ENCODE data around the gene PRSS12.

PRSS12 gene

DNA sequence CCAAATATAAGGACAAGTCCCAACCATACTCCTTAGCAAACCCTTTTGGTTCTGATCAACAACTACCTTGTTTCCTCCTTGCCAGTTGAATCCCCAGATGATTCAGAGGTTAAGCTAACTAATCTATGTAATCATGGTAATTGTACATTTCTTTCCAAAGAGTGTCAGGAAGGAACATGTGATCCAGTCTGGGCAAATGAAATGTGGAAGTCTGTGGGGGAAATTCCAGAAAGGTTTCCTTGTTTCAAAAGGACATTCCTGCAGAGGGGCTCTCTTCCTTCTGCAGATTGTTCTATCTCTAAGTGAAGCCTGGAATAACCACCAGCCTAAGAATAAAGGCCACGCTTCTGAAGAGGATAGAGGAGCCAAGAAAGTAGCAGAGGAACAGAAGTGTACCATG lies 7.0 kb downstream of the PRSS12 start:
- no peak for TF ChIP-seq REST (IDR thresholded peaks at IDR 0.05; ENCODE audit: insufficient read depth in 1 of 2, low read depth in 2 of 2, low read length in 2 of 2)
- no peak for TF ChIP-seq SIN3A (IDR thresholded peaks at IDR 0.05; ENCODE audit: borderline replicate concordance, insufficient read depth, low read length)
- no peak for TF ChIP-seq POLR2AphosphoS5 (IDR thresholded peaks at IDR 0.05; ENCODE audit: low read depth, low read length)

GRCh38 chr4:118344801-118345200 lies 8.0 kb downstream of the PRSS12 start:
- TF ChIP-seq TAF1 (IDR thresholded peaks at IDR 0.05; ENCODE audit: borderline replicate concordance, insufficient read depth, low read length) (no peak), SIN3A (IDR thresholded peaks at IDR 0.05; ENCODE audit: borderline replicate concordance, insufficient read depth, low read length) (no peak), POLR2AphosphoS5 (IDR thresholded peaks at IDR 0.05; ENCODE audit: low read depth, low read length) (no peak), REST (IDR thresholded peaks at IDR 0.05; ENCODE audit: insufficient read depth in 1 of 2, low read depth in 2 of 2, low read length in 2 of 2) (no peak), FOXP2 (optimal IDR thresholded peaks at IDR 0.05; ENCODE audit: borderline replicate concordance, extremely low read depth, extremely low read length, insufficient read depth) (no peak)

DNA sequence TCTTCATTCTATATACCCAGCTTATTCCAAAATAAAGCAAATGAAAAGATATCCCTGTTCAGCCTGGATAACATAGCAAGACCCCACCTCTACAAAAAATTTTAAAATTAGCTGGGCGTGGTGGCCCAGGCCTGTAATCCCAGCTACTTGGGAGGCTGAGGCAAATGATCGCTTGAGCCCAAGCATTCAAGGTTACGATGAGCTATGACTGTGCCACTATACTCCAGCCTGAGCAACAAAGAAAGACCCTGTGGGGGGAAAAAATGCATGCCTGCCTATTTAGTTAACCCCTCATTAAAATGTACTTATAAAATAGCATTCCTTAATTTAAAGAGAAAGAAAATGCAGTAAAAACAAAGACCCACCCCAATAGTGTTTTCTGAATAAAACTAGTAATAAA lies 9.3 kb downstream of the PRSS12 start:
- no peak for TF ChIP-seq TAF1 (IDR thresholded peaks at IDR 0.05; ENCODE audit: borderline replicate concordance, insufficient read depth, low read length)
- TF ChIP-seq FOXP2 (optimal IDR thresholded peaks at IDR 0.05; ENCODE audit: borderline replicate concordance, extremely low read depth, extremely low read length, insufficient read depth), result no peak
- no peak for TF ChIP-seq SIN3A (IDR thresholded peaks at IDR 0.05; ENCODE audit: borderline replicate concordance, insufficient read depth, low read length)
- TF ChIP-seq REST (IDR thresholded peaks at IDR 0.05; ENCODE audit: insufficient read depth in 1 of 2, low read depth in 2 of 2, low read length in 2 of 2), result no peak

- TF ChIP-seq POLR2AphosphoS5 (IDR thresholded peaks at IDR 0.05; ENCODE audit: low read depth, low read length) (no peak), TAF1 (IDR thresholded peaks at IDR 0.05; ENCODE audit: borderline replicate concordance, insufficient read depth, low read length) (no peak), REST (IDR thresholded peaks at IDR 0.05; ENCODE audit: insufficient read depth in 1 of 2, low read depth in 2 of 2, low read length in 2 of 2) (no peak), FOXP2 (optimal IDR thresholded peaks at IDR 0.05; ENCODE audit: borderline replicate concordance, extremely low read depth, extremely low read length, insufficient read depth) (no peak), SIN3A (IDR thresholded peaks at IDR 0.05; ENCODE audit: borderline replicate concordance, insufficient read depth, low read length) (no peak)
Measured at GRCh38 chr4:118340109-118340508, 12.7 kb downstream of the PRSS12 start.

DNA sequence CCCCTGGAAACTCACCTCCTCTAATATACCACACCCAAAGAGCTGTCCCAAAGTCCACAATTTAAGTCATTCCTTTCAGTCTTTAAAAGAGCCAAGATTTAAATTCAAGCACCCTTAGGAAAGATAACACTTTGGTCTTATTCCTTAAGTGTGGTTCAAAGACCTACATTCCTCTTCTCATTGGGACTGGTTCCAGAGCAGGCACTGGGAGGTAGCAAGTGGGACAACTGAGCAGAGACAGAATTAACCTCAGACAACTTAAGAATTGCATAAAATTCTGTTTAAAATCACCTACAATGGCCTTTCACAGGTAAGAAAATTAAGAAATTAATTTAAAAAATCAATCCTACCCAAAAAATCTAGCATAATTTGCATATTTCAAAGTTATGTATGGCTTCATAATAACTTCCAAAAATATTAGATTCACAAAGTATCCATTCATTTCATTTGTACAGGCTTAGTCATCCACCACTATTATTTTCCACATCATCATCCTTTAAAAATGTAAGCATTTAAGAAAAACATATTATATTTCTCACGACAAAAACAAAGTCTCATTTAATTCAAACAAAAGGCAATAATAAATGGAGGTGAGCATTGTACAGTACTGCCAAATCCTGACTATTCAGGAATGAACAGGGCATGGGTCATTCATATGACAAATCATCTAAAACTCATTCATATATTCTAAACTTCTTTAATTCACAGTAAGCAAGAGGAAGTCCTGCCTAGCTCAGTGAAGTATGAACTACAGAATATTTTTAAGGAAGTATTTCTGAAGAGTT lies 13.6 kb downstream of the PRSS12 start:
- TF ChIP-seq TAF1 (IDR thresholded peaks at IDR 0.05; ENCODE audit: borderline replicate concordance, insufficient read depth, low read length) (no peak), FOXP2 (optimal IDR thresholded peaks at IDR 0.05; ENCODE audit: borderline replicate concordance, extremely low read depth, extremely low read length, insufficient read depth) (no peak), REST (IDR thresholded peaks at IDR 0.05; ENCODE audit: insufficient read depth in 1 of 2, low read depth in 2 of 2, low read length in 2 of 2) (no peak), POLR2AphosphoS5 (IDR thresholded peaks at IDR 0.05; ENCODE audit: low read depth, low read length) (no peak), SIN3A (IDR thresholded peaks at IDR 0.05; ENCODE audit: borderline replicate concordance, insufficient read depth, low read length) (no peak)
